NCI-H1417 (cell line): ENCODE measurements around the gene MAPKAPK2.
"Not testable (repeated sequence)": the region's sequence is repeated elsewhere in the genome, so short reads cannot be mapped to it uniquely, and the experiment has no call there.

Source experiments
- DNase-seq, 3 experiments: peaks; one replicate each; lab custom pipeline; 2025; lab: John Stamatoyannopoulos, UW

The MAPKAPK2 gene

GRCh38 chr1:206744683-206745082 is 60.0 kb downstream of the MAPKAPK2 start:
- no peak for DNase-seq

- DNase-seq, result no peak
Observed at GRCh38 chr1:206745301-206745700, 60.6 kb downstream of the MAPKAPK2 start.

GRCh38 chr1:206748348-206749030 is 63.8 kb downstream of the MAPKAPK2 start:
- DNase-seq, result no peak

GRCh38 chr1:206751891-206752290 is 67.2 kb downstream of the MAPKAPK2 start:
- DNase-seq, result no peak

GRCh38 chr1:206752481-206752880 is 67.8 kb downstream of the MAPKAPK2 start:
- no peak for DNase-seq

GRCh38 chr1:206753141-206753540 is 68.4 kb downstream of the MAPKAPK2 start:
- DNase-seq, result no peak

- no peak for DNase-seq
Observed at GRCh38 chr1:206754011-206754410, 69.3 kb downstream of the MAPKAPK2 start.

- no peak for DNase-seq
Observed at GRCh38 chr1:206757524-206758266, 73.0 kb downstream of the MAPKAPK2 start.

- no peak for DNase-seq
Observed at GRCh38 chr1:206760590-206760989, 75.9 kb downstream of the MAPKAPK2 start.

- DNase-seq, result no peak
Observed at GRCh38 chr1:206761159-206761768, 76.6 kb downstream of the MAPKAPK2 start.

- not testable (repeated sequence) for DNase-seq
Observed at GRCh38 chr1:206762741-206763364, 78.1 kb downstream of the MAPKAPK2 start.

- not testable (repeated sequence) for DNase-seq
Observed at GRCh38 chr1:206765771-206766170, 81.1 kb downstream of the MAPKAPK2 start.

- peak in 1 of 3 experiments; percentile 31 for DNase-seq
Observed at GRCh38 chr1:206766251-206766856, 81.6 kb downstream of the MAPKAPK2 start.

- DNase-seq, result no peak
Observed at GRCh38 chr1:206768472-206769303, 84.0 kb downstream of the MAPKAPK2 start.

GRCh38 chr1:206769304-206769731 is 84.6 kb downstream of the MAPKAPK2 start:
- no peak for DNase-seq

GRCh38 chr1:206770531-206771337 is 86.0 kb downstream of the MAPKAPK2 start, which contains the start of gene IL19:
Gene IL19 (plus strand): TSS chr1:206770773. CDS start chr1:206836663, 65,890 bp downstream.
- no peak for DNase-seq

- no peak for DNase-seq
Observed at GRCh38 chr1:206771338-206771692, 86.6 kb downstream of the MAPKAPK2 start.

GRCh38 chr1:206772243-206772937 is 87.7 kb downstream of the MAPKAPK2 start, which contains the start of gene IL10:
Gene IL10 (minus strand): TSS chr1:206772494. CDS start chr1:206772435, 59 bp downstream.
- DNase-seq, result no peak

GRCh38 chr1:206774093-206774492 is 89.4 kb downstream of the MAPKAPK2 start:
- no peak for DNase-seq
